OCI-LY3 (cell line): ENCODE results near the gene EIF5.

Source experiments
- EZH2phosphoT487 ChIP-seq: fragments of 200-600 bp; shearing (Covaris generic); IDR thresholded peaks from 2 replicates; pipeline ENCODE4 v1.6.1; 2018; ENCODE audit warnings: antibody characterized with exemption, mixed run types, low read depth
- TF ChIP-seq, protein P1 (sequence below): fragments of 200-600, 300-600 bp; sonication (generic); IDR thresholded peaks from 2 replicates; pipeline ENCODE4 v1.5.1; 2014; ENCODE audit warnings: antibody characterized with exemption, low read length, low read depth

DNA sequence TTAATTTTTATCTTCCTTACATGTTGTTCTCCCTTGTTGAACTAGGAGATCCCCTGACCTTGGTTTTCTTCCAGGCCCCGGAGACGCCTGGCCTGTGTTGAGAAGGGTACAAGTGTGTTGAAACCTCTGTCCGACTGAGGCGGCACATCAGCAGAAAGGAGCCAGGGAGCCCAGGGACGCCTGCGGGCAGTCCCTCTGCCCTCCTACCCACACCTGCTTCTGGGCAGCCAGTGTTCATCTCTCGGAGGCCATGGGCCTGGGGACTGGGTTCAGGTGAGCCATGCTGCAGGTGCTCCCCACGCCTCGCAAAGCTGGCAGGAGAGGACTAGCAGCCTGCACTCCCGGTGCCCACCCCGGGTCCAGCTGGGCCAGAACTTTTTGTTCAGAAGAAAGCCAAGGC lies 39.9 kb upstream of the EIF5 start:
- TF ChIP-seq, protein P1, sequence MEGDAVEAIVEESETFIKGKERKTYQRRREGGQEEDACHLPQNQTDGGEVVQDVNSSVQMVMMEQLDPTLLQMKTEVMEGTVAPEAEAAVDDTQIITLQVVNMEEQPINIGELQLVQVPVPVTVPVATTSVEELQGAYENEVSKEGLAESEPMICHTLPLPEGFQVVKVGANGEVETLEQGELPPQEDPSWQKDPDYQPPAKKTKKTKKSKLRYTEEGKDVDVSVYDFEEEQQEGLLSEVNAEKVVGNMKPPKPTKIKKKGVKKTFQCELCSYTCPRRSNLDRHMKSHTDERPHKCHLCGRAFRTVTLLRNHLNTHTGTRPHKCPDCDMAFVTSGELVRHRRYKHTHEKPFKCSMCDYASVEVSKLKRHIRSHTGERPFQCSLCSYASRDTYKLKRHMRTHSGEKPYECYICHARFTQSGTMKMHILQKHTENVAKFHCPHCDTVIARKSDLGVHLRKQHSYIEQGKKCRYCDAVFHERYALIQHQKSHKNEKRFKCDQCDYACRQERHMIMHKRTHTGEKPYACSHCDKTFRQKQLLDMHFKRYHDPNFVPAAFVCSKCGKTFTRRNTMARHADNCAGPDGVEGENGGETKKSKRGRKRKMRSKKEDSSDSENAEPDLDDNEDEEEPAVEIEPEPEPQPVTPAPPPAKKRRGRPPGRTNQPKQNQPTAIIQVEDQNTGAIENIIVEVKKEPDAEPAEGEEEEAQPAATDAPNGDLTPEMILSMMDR, result no peak
- TF ChIP-seq EZH2phosphoT487, result no peak
